ENCODE measurements around the gene EDAR.

Gene EDAR

DNA sequence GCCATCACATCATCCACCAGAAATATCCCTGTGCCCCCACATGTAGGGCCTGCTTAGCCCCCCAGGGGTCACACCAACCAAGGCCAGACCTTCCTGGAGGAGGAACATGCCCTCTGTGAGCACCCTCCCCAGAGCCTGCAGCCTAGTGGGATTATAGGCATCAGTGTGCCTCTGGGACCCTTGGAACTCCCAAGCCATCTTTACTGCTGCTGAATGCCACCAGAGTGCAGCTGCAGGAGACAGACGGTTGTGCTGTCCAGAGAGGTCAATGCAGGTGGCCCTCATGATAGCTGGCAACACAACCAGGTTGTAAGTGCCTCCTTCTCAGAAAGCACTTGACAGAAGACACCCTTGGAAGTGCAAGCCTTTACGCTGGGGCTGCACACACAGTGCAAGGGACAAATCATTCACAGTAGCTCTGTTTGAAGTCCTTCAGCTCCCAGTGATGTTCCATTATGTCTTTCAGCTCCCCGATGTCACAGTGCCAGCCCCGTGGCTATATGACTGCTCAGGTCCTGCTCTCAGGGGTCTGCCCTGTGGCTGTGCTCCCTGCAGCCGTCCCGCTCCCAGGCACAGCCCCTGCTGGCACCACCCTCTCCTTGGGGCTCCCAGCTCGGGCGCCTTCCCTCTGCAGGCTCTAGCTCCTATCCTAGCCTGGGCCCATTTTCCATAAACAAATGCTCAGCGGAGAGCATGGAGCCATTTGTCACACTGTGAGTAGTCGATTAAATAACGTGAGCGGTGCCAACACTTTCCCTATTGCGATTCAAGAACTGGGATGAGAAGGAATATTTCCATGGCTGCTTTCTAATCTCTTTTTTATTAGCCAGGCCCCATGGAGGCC lies 65.1 kb downstream of the EDAR start:
- DNase-seq (ENCODE audit: low spot score), result no peak

DNA sequence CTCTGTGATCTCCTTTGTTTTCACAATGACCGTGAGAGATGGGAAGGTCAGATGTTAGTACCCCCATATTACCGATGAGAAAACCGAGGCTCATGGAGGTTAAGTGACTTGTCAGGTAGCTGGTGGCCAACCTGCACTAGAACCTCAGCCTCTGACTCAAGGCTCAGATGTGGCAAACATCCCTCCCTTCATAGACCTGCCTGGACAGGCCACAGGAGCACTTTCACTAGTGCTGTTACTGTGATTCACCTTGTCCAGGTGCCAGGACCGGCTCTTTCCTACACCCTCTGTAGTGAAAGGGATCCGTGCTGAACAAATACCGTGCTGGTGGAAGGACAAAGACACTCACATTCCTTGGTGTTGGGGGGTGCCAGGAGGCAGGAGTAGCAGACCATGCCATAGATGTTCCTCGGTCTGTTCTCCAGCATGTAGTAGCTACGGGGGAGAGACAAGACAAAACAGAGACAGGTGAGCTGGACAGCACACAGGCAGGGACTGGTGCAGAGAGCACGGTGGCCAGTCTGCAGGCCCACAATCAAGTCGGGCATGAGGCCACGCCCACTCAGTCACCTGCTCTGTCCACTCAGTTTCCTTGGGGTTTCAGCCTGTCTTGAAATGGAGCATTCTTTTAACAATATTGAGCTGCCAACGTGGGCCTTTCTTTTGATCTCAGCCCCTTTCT lies 65.9 kb downstream of the EDAR start:
- no peak for DNase-seq (ENCODE audit: low spot score)

DNA sequence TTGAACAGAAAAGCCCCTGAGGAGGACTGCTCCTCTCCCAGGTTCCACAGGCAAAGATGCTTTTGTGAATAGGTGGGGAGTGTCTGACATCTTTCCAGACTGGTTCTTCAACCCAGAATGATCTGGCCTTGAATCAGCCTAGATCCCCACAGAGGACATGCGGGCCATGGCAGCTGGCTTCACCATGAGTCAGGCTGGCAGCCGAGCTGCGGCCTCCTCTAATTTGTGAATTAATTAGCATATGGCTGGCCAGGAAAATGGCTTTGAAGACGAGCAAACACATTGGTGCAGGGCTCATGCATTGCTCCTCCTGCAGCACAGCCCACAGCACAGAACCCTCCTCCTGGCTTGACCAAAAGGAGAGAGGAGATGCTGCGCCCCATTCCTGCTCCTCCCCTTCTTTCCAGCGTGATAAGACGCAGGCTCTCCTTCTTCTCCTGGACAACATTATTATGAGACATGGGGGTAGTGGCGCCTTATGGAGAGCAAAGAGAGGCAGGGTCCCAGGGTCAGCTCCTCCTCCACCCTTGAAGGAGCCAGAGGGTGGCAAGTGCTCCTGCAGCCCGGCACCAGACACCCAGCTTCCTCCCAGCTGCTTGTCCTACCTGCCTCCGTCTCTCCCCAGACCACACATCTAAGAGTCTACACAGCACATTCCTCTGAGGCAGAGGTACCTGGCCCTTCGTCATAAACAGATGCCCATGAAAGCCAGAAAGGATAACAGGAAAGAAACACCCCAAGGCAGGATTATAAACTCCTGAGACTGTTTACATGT lies 66.7 kb downstream of the EDAR start:
- no peak for DNase-seq (ENCODE audit: low spot score)

DNA sequence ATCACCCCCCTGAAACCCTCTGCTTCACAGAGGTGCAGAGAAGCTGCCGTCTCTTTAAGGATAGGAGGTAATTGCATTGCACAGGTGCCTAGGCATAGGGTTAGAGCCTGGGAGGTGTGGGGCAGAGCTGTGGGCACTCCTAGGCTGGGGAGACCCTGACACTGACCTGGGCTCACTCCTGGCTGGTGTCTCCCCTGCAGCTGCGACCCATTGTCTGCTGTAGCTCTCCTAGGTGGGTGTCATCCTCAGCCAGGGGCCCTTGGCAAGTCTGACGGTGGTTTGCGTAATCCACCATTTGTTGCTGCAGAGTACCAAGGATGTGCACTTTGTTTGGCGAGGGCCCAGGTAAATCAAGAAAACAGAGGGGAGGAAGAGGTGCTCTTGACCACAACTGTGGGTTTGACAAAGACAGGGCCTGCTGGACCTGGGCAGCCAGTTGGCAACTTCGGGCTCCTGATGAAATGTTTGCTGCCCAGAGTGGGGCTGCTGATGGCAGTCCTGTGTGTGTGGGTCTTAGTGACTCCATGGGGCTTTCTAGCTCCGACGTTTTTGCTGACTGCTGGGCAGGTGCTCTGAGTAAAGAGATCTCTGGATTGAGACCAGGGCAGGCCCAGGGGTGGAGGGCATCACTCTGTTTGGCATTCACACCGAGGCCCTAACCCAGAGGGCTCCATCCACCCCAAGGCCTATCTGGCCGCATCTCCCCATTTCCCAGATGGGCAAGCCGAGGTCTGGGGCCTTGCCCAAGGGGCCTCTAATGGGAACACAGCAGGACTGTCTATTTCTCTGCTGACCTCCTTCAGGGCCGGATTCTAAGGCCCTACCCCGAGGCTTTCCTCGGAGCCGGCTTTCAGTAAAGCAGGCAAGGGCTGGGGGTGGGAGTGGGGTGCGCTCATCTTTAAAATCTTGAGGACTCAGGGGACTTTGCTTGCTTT lies 67.7 kb downstream of the EDAR start:
- no peak for DNase-seq (ENCODE audit: low spot score)

DNA sequence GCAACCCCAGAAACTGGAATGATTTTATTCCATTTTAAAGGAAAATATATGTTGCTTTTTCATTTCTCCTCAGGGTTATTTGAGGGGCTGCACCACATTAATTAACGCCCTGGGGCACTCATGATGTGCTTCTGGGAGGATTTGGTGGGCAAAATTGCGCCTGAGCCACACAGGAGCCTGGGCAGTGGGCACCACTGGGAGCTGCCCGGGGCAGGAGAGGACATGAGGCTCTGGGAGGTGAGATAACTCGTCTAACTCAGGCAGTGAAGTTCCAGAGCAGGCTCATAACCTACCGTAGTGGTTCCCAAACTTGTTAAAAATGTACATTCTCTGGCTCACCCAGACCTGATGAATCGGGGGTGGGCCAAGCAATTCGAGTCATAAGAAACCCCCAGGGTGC lies 68.3 kb downstream of the EDAR start:
- no peak for DNase-seq (ENCODE audit: low spot score)

DNA sequence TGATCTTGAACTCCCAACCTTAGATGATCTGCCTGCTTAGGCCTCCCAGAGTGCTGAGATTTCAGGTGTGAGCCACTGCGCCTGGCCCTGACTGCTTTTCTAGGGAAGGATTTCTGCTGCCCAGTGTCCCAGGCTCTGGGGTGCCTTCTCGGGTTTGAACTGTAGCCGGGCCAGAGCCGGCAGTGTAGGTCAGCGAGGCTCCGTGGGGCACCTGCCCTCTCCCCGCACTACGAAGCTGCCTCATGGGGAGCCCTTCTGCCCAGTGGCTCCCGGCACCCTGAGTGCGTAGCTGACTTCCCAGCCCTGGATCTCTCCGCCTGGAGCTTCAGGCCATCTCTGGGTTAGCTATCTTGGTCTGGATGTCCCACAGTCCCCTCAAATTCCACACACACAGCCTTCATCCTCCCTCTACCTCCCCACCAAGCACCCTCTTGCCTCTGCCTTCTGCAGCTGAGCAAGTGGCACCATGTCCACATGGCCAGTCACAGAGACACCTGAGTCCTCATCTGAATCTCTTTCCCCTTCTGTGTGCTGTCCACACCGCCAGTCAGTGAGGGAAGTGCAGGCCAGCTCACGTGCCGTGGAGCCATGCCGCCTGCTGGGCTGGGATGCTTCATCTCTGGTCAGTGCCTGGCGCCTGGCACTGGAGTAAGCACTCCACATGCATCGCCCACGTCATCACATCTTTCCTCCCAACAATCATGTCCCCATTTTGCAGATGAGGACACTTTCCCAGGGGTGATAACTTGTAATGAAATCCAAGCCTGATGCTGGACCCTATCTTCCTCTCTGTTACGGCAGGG lies 69.2 kb downstream of the EDAR start:
- DNase-seq (ENCODE audit: low spot score), result no peak

DNA sequence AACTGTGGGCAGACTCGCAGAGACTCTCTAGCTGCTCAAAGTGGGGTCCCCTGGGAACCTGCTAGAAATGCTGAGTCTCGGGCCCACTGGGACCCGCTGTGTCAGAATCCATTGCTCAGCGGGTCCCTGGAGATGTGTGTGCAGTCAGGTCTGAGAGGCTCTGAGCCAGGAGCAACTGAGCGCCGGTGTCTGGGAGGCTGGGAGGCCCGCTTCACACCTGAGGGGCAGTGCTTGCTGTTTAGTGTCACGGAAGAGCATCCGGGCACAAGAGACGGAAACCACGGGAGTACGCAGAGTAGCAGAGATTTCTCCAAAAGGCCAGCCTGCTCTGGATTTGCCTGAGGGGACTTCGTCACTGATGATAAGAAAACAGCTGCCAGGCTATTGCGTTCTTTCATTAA lies 70.1 kb downstream of the EDAR start:
- no peak for DNase-seq (ENCODE audit: low spot score)

DNA sequence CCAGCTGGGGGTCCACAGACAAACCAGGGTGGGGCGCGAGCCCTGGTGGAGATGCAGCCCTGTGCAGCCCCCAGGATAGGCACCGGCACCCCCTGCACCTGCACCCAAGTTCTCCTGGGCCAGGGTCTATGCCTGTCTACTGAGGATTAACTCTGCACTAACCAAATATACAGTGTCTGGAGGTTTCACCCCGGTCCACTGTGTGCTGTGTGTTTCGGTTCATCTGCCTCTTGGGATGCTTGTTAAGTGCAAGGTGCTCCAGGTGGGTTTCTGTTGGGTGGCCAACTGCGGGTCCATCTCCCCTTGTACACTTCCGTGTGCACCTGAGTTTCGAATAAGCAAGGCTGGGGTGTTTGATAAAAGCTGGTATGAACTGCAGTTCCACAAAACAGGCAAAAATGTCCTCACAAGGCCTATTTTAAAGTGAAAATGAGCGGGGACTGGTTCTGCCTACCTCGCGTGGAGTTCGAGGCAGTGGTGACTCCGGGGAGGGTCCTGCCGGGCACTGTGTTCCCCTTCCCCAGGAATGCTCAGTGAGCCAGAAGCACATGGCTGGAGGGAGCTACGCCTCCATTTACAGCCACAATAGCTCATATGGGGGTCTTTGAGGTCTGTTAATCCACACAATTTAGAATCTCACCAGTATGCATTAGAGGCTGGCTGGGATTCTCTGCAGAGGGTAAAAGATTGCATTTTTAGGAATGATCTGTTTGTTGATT lies 70.7 kb downstream of the EDAR start:
- no peak for DNase-seq (ENCODE audit: low spot score)

DNA sequence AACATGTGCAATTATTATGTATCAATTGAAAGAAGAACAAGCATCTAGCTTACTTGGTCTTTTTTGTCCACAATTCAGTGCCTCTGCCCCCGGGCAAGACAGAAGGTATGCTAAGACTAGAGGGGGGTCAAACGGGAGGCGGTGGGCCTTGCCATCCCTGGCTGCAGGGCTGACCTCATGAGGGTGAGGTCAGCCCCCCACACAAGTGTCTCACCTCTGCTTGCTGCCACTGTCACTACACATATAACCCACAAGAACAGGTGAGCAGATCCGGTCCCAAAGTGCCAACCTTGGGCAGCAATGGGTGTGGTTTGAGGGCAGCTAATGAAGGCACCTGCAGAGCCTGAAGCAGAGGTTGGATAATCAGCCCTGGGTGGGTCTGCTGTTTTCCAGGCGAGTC lies 71.5 kb downstream of the EDAR start:
- DNase-seq (ENCODE audit: low spot score), result no peak

DNA sequence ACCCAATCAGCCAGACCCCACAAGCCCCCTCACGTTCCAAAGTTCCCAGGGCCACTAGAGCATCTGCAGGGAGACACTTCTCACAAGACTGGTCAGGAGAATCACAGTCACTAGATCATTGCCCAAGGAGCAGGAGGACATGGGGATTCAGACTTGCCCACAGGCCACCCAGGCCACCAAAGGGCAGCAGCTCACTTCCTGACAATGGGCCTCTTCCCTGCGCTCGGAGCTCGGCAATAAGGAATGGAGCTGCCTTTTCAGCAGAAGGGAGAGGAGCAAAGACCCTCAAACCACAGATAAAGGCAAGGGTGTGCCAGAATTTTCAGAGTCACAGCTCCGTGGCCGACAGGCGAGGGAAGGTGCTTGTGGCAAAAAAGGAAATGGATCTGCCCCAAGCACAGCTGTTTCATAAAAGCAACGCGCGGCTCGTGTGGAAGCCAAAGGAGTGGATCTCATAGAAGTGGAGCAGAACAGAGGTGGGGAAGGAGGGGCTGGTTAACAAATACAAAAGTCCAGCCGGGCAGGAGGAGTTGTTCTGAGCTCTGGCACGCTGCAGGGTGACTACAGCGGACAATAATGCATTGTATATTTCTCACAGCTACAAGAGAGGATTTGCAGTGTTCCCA lies 72.1 kb downstream of the EDAR start:
- DNase-seq (ENCODE audit: low spot score), result no peak

DNA sequence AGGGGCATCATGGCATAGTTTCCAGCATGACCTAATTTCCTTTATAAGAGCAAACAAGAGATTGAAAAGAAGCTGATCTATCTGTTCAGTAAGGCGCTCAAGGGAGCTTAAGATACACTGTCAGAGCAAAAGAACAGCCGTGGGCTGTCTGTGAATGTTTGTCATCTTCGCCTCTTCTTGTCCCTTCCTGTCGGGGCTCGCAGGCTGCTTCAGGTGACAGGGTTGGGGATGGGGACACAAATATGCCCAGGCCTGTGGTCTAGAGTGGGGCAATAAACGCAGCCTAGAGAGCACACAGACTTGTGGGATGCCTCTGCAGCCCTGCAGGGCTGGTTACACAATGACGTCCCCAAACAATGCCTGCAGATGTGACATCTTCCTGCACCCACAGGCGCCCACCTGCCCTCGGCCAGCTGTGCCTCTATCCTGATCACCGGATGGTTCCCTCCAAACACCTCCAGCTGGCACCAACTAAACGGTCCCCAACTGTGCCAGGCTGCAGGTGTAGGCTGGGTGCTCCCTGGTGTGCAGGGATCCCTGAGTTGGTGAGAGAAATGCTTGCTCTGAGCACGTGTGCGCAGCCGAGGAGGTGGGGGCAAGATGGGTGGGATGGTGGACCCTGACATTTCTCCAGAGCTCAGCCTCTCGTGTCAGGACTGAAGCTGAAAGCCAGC lies 72.8 kb downstream of the EDAR start:
- no peak for DNase-seq (ENCODE audit: low spot score)

DNA sequence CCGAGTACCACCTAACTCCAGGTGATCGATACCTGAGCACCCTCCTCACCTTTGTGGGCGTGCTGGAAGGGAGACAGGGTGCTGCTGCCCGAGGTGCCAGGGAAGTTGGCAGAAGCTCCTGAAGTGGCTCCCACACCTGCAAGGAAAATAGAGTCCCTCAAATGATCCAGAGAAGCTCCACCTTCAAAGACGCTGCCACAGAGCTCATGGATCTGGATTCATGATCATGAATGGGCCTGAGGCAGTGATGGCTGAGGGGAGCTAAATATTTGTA lies 76.5 kb downstream of the EDAR start:
- no peak for DNase-seq (ENCODE audit: low spot score)

DNA sequence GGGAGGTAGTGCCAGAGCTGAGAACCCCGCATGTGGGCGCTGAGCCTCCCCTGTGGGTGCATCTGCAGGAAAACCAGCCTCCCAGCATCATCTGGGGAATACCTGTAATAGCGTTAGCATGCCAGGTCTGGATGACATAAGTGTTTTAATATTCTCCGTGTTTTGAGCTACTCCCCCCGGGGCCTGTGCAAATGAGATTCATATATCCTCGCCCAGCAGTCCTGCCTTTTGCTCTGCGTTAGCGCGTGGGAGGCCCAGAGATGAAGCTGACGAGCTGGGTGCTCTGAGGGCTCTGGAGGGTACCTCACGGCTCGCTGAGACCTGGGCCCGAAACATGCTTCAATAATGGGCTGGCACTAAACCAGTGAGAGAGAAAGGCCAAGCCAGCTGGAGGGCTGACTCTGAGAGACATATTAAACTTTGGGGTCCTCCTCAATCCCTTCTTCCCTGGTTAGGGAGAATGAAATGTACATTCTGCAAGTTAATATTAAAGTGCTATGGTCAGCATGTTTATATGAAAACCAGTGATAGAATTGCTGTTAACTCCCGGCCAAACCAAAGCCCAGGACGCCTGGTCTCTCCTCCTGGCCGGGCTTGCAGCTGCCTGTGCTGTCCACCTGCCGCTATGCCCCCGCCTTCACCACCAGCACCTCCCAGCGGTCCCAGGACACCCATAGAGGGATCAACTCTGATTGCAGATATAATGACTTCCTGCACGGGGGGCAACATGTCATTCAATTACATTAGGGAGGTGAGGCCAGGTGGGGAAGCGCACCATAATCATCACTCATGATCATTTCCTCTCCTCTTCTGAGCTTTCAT lies 77.0 kb downstream of the EDAR start:
- no peak for DNase-seq (ENCODE audit: low spot score)

DNA sequence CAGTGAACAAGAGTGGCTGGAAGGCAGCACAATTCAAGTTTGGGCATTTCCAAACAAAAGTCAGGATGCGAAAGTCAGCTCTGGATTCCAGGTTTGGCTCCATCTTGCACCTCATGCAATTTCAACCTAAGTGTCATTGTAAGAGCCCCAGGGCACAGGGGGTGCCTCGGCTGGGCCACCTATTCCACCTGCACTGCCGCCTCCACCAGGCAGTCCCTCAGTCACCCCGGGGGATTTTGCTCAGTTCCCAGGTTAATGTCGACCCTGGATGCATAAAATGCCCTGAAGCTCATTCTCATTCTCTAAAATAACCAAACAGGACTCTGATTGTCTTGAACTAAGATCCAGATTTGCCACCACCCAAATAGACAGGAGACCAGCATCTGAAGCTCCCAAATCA lies 77.6 kb downstream of the EDAR start:
- no peak for DNase-seq (ENCODE audit: low spot score)

DNA sequence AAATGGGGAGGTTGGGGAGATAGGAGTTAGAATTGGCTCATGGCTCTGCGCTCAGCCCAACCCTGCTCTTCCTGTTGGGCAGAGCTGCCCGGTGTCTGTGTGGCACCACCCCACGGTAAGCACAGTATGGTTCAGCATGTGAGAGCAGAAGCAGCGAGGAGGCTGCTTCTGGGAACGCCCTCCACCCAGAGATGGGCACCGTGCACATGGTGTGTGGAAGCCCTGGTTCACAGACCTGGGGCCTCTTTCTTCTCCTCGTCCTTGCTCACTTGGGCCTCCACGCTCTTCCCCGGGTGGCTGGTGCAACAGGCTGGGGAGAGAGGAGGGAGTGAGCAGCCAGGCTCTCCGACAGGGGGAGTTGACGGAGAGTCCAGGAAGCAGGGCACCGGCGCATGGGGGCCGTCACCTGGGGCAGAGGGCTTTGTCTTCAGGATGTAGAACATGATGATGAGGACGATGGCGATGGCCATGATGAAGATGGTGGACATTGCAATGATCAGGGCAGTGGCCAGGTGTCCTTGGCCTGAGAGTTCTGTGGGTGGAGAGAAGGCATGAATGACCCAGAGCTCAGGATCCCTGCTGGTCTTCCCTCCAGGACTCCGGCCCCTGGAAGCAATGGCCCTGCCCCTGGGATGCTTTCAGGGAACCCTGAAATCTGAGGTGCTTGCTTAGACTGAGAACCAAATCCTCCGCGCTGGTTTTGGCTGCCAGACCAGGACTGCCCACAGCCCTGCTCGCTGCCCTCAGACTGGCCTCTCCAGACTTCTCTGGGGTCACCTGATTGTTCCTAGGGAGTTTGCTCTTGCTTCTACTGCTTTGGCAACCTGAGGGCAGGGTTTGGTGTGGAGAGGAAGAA lies 78.3 kb downstream of the EDAR start:
- DNase-seq (ENCODE audit: low spot score), result no peak

DNA sequence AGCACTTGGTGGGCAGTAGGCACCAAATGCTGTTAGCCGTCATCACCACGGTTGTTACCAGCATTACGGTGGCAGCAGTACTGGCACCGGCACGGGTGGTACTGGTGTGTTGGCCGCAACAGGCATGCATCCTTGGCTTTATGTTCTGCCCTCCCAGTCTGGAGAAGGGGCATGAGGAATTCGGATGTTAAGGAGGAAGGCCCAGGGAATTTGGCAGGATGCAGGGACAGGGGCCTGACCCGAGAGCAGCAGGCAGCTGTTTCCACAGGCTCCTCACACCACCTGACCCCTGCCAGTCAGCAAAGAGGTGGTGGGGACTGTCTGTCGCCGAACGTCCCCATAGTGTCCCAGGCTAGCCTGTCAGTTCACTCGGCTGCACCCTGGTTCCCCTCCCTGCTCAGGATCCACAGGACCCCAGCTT lies 79.0 kb downstream of the EDAR start:
- no peak for DNase-seq (ENCODE audit: low spot score)

DNA sequence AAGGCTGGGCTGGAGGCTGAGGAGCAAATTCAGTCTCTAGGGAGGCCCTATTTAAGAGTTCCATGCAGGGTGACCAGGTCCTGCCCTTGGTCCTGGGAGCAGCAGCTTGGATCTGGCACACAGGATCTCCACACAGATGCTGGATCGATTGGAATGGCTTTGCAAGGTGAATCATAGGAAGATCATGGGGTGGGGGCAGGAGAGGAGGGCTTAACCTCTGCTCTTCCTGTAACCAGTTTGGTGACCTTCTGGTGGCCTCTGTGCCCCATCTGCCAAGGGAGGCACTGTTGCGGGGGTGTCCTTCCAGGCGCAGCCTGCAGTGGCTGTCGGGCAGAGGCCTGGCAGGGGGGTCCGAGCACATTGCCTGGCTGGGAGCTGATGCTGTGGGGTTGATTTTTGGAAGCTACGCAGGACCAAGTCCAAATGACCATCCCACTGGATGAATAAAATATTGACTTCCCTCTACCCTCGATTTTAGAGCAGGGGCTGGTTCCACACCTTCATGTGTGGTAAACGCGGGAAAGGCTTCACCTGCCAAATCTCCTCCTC lies 79.7 kb downstream of the EDAR start:
- no peak for DNase-seq (ENCODE audit: low spot score)
